ENCODE measurements around the gene SMARCD2.
A peak's percentile ranks its signal among the peaks of the same experiment; 100 is the strongest.
"Not testable (repeated sequence)": the region's sequence is repeated elsewhere in the genome, so short reads cannot be mapped to it uniquely, and the experiment has no call there.

The SMARCD2 gene

DNA sequence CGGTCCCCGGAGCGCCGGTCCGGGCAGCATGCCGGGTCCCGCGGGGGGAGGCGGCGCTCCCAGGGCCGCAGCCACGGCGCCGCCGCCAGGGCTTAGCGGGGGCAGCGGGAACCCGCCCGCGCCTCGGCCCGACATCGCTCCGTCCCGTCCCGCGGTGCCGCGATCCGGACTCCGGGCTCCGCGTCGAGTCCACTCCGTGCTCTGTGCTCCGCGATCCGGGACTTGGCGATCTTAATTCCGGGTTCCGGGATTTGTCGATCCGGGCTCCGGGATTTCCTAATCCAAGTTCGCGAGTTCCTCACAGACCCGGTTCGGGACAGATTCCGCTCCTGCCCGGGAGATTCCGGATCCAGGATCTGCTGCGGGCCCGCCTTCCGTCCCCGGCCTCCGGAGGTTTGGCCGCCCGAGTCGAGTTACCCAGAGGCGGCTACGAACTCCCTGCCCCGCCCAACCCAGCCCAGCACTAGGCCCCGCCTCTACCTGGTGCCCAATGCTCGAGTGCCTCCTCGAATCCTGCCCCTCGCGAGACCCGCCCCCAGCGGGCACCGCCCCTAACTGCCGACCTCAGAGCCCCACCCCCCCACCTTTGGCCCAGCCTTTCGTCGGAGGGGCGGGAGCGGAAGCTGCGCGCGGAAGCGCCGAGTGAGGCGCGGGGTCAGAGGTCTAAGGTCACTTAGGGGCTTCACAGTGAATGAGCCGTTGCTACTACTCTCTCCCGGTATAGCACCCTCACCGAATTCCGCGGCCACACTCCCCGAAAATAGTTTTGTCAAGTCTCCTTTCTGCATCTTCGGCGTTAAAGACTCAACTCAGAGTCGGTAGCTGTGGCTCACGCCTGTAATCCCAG, at the start of gene SMARCD2:
SMARCD2 (minus strand) TSS at position 146 of the 847 bp plus-strand sequence; CDS start at position 135, 11 bp downstream.
- TF ChIP-seq, protein P1, sequence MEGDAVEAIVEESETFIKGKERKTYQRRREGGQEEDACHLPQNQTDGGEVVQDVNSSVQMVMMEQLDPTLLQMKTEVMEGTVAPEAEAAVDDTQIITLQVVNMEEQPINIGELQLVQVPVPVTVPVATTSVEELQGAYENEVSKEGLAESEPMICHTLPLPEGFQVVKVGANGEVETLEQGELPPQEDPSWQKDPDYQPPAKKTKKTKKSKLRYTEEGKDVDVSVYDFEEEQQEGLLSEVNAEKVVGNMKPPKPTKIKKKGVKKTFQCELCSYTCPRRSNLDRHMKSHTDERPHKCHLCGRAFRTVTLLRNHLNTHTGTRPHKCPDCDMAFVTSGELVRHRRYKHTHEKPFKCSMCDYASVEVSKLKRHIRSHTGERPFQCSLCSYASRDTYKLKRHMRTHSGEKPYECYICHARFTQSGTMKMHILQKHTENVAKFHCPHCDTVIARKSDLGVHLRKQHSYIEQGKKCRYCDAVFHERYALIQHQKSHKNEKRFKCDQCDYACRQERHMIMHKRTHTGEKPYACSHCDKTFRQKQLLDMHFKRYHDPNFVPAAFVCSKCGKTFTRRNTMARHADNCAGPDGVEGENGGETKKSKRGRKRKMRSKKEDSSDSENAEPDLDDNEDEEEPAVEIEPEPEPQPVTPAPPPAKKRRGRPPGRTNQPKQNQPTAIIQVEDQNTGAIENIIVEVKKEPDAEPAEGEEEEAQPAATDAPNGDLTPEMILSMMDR (IDR thresholded peaks at IDR 0.05): peak; percentile 12; the same call in 1 of the 2 replicates
- no peak for TF ChIP-seq ZFX (IDR thresholded peaks at IDR 0.05; ENCODE audit: borderline replicate concordance)
- H3K27ac ChIP-seq: peak within 1 kb of the TSS; percentile 96

DNA sequence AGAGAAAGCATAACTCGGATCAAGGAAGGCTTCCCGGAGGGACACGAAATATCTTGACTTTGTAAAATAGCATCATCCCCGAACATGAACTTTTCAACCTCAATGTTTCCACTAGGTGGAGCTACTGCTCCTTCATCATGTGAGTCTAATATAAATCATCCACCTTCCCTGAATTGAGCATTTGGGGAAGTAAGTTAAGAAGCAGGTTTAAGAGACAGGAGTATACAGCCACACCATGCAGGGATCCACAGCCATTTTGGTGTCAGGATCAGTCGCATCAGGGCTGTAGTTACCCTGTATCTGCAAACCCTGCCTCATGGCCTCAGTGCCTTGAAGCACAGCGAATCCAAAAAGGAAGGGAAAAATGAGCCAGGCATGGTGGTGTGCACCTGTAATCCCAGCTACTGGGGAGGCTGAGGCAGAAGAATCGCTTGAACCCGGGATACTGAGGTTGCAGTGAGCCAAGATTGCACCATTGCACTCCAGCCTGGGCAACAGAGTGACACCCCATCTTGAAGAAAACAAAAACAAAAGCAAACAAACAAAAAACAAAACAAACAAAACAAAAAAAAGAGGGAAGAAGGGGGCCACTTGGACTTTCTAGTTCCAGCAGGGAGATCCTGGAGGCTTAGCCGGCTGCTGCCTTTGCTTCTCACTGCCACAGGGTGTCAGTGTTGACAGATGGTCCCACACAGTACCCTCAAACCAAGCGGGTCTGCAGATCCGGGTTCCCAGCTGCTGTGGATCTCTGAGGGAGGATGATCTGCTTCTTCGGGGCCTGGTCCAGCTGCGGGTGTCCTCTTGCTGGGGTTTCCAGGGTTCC, 46.8 kb upstream of the SMARCD2 start:
- TF ChIP-seq, protein P1 (IDR thresholded peaks at IDR 0.05): peak; percentile 45
- H3K27ac ChIP-seq: not testable (repeated sequence)

DNA sequence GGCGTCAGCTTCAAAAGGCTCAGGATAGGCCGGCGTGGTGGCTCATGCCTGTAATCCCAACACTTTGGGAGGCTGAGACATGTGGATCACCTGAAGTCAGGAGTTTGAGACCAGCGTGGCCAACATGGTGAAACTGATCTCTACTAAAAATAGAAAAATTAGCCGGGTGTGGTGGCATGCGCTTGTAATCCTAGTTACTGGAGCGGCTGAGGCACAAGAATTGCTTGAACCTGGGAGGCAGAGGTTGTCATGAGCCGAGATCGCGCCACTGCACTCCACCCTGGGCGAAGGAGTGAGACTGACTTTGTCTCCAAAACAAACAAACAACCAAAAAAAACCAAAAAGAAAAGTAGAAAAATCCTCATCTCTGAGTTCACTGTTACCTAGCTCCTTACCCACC, 42.6 kb upstream of the SMARCD2 start:
- not testable (repeated sequence) for H3K27ac ChIP-seq

DNA sequence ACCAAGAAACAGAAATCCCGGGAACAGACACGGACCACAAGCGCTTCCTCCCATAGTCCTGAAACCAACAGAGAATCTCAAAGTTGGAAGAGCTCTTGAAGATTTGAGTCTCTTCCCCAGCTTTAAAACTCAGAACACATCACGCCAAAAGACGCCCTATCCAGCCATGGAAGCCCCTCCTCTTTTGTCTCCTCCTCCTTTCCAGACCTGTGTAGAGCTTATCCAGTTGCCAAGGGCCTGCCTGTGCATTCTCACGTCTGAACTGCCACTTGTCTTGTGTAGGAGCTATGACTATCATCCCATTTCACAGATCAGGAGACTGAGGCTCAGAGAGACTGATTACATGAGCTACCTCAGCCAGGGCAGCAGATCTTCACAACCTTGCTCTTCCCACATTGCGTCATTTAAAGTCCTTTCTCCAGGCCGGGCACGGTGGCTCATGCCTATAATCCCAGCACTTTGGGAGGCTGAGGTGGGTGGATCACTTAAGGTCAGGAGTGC, 40.2 kb upstream of the SMARCD2 start:
- H3K27ac ChIP-seq: not testable (repeated sequence)

DNA sequence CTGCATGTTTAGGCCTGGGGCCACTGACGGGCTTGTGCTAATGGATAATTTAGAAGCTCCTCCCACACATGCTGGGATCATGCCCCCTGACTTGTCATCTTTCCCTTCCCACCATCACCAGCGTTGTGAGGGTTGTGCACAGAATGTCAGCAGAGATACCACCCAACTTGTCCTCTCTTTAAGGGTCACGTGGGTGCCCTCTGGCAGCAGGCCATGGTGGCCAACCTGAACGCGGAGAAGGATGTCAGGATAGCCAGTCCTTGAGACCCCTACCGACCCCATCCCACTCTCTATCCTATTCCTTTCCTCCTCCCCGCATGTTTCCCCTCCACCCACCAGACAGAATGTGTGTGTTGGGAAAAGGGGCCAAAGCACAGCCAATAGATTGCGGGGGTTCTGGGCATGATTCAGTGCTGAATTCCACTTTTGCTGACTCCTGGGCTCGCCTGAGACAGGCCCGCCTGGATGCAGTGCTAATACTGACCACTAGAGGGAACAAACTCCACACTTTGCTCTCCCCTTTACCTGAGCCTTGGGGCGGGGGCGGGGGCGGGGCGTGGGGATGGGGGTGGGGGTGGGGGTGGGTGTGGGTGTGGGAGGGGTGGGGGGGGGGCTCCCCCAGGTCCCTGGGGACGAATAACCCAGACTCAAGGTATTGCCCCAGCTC, 39.6 kb upstream of the SMARCD2 start, which contains the start of gene GH2:
GH2 (minus strand) TSS at position 10 of the 667 bp plus-strand sequence. CDS start 143 bp downstream, outside the sequence.
- no peak within 1 kb of the TSS for H3K27ac ChIP-seq
- TF ChIP-seq, protein P1 (IDR thresholded peaks at IDR 0.05): peak; percentile 62
- no peak for TF ChIP-seq ZFX (IDR thresholded peaks at IDR 0.05; ENCODE audit: borderline replicate concordance)

DNA sequence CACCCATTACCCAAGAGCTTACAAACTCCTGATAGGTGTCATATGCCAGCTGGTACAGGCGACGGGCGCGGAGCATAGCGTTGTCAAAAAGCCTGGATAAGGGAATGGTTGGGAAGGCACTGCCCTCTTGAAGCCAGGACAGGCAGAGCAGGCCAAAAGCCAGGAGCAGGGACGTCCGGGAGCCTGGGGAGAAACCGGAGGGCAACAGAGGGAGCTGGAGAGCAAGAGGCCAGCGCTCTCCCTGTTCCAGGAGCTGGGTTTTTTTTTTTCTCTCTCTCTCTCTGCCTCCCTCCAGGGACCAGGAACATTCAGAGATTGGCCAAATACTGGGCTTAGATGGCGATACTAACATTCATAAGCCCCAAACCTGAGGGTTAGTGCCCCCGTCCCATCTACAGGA, 38.9 kb upstream of the SMARCD2 start:
- not testable (repeated sequence) for H3K27ac ChIP-seq

DNA sequence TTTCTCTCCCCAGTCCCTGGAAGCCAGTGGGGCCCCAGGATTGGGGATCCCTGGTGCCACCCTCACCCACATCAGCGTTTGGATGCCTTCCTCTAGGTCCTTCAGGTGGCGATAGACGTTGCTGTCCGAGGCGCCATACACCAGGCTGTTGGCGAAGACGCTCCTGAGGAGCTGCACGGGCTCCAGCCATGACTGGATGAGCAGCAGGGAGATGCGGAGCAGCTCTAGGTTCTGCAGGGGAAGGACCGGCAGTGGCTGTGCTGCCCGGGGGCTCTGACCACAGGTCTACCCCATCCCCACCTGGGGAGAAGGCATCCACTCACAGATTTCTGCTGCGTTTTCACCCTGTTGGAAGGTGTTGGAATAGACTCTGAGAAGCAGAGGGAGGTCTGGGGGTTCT, 38.2 kb upstream of the SMARCD2 start:
- no peak overlapping the region for H3K27ac ChIP-seq
- TF ChIP-seq ZFX (IDR thresholded peaks at IDR 0.05; ENCODE audit: borderline replicate concordance): no peak
- TF ChIP-seq, protein P1 (IDR thresholded peaks at IDR 0.05): no peak

DNA sequence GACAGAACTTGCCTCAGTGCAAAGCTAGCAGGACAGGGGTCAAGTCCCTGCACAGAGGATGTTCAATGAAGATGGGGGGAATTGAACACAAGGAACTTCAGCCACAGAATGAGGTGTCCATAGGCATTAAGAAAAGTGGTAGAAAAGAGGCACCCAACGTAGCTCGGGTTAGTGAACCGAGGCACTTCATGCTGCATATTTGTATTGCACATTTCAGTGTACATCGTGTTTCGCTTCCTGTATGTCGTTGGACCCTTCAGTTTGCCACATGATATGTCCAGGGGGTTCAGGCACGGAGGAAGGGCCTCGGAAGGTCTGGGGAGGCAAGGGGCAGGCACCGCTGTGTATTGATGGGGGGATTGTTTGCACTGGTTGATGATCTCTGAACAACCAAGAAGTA, 35.9 kb upstream of the SMARCD2 start:
- H3K27ac ChIP-seq: not testable (repeated sequence)

DNA sequence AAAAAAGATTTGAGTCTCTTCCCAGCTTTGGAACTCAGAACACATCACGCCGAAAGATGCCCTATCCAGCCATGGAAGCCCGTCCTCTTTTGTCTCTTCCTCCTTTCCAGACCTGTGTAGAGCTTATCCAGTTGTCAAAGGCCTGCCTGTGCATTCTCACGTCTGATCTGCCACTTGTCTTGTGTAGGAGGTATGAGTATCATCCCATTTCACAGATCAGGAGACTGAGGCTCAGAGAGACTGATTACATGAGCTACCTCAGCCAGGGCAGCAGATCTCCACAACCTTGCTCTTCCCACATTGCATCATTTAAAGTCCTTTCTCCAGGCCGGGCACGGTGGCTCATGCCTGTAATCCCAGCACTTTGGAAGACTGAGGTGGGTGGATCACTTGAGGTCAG, 32.2 kb upstream of the SMARCD2 start:
- H3K27ac ChIP-seq: not testable (repeated sequence)

DNA sequence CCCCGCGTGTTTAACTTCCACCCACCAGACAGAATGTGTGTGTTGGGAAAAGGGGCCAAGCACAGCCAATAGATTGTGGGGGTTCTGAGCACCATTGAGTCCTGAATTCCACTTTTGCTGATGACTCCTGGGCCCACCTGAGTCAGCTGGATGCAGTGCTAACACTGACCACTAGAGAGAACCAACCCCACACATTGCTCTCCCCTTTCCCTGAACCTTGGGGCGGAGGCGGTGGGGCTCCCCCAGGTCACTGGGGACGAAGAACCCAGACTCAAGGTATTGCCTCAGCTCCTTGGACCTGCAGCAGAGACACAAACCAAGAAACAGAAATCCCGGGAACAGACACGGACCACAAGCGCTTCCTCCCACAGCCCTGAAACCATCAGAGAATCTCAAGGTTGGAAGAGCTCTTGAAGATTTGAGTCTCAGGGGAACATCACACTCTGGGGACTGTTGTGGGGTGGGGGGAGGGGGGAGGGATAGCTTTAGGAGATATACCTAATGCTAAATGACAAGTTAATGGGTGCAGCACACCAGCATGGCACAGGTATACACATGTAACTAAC, 31.7 kb upstream of the SMARCD2 start:
- not testable (repeated sequence) for H3K27ac ChIP-seq

DNA sequence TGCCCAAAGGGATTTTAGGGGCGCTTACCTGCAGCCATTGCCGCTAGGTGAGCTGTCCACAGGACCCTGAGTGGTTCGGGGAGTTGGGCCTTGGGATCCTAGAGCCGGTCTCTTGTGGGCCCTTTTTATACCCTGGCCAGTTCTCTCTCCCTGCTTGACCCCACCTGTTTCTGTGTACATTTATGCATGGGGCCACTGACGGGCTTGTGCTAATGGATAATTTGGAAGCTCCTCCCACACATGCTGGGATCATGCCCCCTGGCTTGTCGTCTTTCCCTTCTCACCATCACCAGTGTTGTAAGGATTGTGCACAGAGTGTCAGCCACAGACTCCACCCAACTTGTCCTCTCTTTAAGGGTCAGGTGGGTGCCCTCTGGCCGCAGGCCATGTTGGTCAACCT, 31.1 kb upstream of the SMARCD2 start, which contains the start of gene CSH2:
CSH2 (minus strand) TSS at position 101 of the 400 bp plus-strand sequence; CDS start at position 38, 63 bp downstream.
- not testable (repeated sequence) for H3K27ac ChIP-seq

DNA sequence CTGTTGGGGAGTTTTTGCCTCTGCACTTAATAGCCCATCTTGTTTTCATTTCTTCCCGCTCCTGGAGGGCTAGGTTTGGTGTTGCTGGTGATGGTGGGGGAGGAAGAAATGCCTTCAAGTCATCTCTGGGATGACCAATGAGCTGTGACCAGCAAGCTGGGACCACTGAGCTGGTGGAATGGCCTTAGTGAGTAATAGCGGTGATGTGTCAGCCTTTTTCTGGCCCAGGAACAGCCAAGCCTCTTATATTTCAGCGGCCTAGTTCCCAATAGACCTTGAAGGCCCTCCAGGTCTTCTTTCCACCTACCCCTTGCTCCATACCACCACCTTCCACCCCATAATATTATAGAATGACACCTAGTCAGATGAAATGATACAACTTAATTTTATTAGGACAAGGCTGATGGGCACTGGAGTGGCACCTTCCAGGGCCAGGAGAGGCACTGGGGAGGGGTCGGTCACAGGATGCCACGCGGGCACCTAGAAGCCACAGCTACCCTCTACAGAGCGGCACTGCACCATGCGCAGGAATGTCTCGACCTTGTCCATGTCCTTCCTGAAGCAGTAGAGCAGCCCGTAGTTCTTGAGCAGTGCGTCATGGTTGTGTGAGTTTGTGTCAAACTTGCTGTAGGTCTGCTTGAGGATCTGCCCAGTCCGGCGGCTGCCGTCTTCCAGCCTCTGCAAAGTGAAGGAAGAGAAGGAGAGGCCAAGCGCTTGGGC, 29.3 kb upstream of the SMARCD2 start:
- H3K27ac ChIP-seq: not testable (repeated sequence)

DNA sequence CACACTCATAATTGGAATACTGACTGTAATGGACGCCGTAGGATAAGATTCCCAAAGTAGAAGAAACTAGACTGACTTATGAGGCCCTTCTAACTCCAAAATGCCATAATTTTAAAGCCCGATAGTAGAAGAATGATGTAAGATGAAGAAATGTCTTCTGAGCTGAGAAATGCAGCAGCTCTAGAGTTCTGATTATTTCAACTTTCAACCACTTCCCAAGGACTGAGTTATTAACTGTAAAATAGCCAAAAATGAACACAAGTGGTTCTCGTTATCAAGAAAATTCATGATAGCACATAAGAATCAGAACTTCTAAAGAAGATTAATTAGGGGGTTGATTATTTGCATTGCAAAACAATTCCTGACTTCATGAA, 27.8 kb upstream of the SMARCD2 start:
- not testable (repeated sequence) for H3K27ac ChIP-seq
